Lung (tissue), 12 donors: ENCODE results near the gene BAZ1A. TPM values are rescaled to one million over a fixed set of nuclear protein-coding genes. Genes with fewer than 3 reads are reported as not detected.
"Not testable (repeated sequence)": the region's sequence is repeated elsewhere in the genome, so short reads cannot be mapped to it uniquely, and the experiment has no call there.

Source experiments
- ATAC-seq: fragments of 200-7000 bp; cut with Tn5 transposase; one replicate; pipeline ENCODE4 v1.9.1; 2020; ENCODE audit warnings: moderate number of reproducible peaks; ENCODE audit not compliant: insufficient read depth, low FRiP score
- DNase-seq, 3 donors: peaks; one replicate each; pipeline ENCODE4 v3.0.0-alpha.2; 2013 to 2017
- H3K27ac ChIP-seq, 2 donors: one replicate each; pipeline ENCODE4 v1.5.1; 2013; ENCODE audit warnings: mild to moderate bottlenecking in 2 of 2, moderate library complexity in 2 of 2, control low read depth in 1 of 2, inconsistent platforms in 1 of 2, low read depth in 1 of 2, low read length in 1 of 2
- H3K27me3 ChIP-seq, 3 donors: one replicate each; pipeline ENCODE4 v1.5.1; 2013; ENCODE audit warnings: low read length in 2 of 3; ENCODE audit not compliant: control insufficient read depth in 3 of 3, insufficient read depth in 3 of 3
- H3K36me3 ChIP-seq, 4 donors: one replicate each; pipeline ENCODE4 v1.5.1; 2013; ENCODE audit warnings: low read length in 4 of 4, mild to moderate bottlenecking in 1 of 4, moderate library complexity in 1 of 4; ENCODE audit not compliant: control insufficient read depth in 4 of 4, insufficient read depth in 4 of 4
- H3K4me1 ChIP-seq, 5 donors: one replicate each; pipeline ENCODE4 v1.5.1; 2013; ENCODE audit warnings: low read length in 5 of 5, mild to moderate bottlenecking in 2 of 5, moderate library complexity in 1 of 5; ENCODE audit not compliant: control insufficient read depth in 5 of 5, insufficient read depth in 5 of 5
- H3K4me3 ChIP-seq: one replicate; pipeline ENCODE4 v1.5.1; 2013; ENCODE audit warnings: mild to moderate bottlenecking, control low read depth, moderate library complexity
- H3K9ac ChIP-seq, 2 donors: one replicate each; pipeline ENCODE4 v1.5.1; 2013; ENCODE audit warnings: low read length in 2 of 2, control low read depth in 1 of 2; ENCODE audit not compliant: insufficient read depth in 1 of 2
- H3K9me3 ChIP-seq, 4 donors: one replicate each; pipeline ENCODE4 v1.5.1; 2013; ENCODE audit warnings: low read length in 3 of 4, mild to moderate bottlenecking in 1 of 4, moderate library complexity in 1 of 4; ENCODE audit not compliant: control insufficient read depth in 4 of 4, insufficient read depth in 3 of 4
- WGBS, 2 donors: extraction: QIAGEN DNeasy Blood & Tissue Kit; methylation state at CpG; one replicate each; pipeline ENCODE4 v1.1.7; 2013; 5-methylcytosine and 5-hydroxymethylcytosine counted together
- polyA plus RNA-seq, 2 donors: library from polyadenylated mRNA; stranded (reverse); fragments of 200-250 nt; gene quantifications; one replicate each; pipeline ENCODE4 v1.2.1, GENCODE V29; 2013
- total RNA-seq, 2 donors: library from RNA; depleted of rRNA in 1 of 2; stranded (reverse); fragments of >200 nt in 1 of 2; gene quantifications; one replicate each; pipeline ENCODE4 v1.2.1, GENCODE V29; 2014 to 2021
- TF ChIP-seq, protein P1 (sequence below): IDR thresholded peaks from 2 replicates; pipeline ENCODE4 v1.5.1; 2012; ENCODE audit warnings: mild to moderate bottlenecking; ENCODE audit errors: control extremely low read depth, extremely low read depth
- donor health status: control.
- donor health status: control.
- donor health status: Bipolar disorder and iron deficiency.
- donor health status: healthy.
- donor health status: DM: yes; HTN: yes; CAD: no.

The BAZ1A gene
- total and polyA plus RNA-seq, 4 donors, result 17.2 to 52.4 (median 32.1) TPM

GRCh38 chr14:34810028-34810427 is 65.1 kb downstream of the BAZ1A start:
- WGBS, 2 donors, result 59 to 64% methylated on average over 2 of the region's 2 CpGs
- Histone ChIP-seq H3K27me3 (no peaks in the 10 kb centered on the region), H3K4me1 (peaks cover 0 to 2% (median 0%) of the 10 kb centered on the region in 5 donors), H3K4me3 (no peak overlapping the region), H3K9ac (no peak overlapping the region), H3K36me3 (peaks cover 2 to 5% (median 3%) of the 10 kb centered on the region in 4 donors), H3K27ac (no peak overlapping the region), H3K9me3 (no peaks in the 10 kb centered on the region)
- DNase-seq (no peak), ATAC-seq (no peak)
- TF ChIP-seq, protein P1, sequence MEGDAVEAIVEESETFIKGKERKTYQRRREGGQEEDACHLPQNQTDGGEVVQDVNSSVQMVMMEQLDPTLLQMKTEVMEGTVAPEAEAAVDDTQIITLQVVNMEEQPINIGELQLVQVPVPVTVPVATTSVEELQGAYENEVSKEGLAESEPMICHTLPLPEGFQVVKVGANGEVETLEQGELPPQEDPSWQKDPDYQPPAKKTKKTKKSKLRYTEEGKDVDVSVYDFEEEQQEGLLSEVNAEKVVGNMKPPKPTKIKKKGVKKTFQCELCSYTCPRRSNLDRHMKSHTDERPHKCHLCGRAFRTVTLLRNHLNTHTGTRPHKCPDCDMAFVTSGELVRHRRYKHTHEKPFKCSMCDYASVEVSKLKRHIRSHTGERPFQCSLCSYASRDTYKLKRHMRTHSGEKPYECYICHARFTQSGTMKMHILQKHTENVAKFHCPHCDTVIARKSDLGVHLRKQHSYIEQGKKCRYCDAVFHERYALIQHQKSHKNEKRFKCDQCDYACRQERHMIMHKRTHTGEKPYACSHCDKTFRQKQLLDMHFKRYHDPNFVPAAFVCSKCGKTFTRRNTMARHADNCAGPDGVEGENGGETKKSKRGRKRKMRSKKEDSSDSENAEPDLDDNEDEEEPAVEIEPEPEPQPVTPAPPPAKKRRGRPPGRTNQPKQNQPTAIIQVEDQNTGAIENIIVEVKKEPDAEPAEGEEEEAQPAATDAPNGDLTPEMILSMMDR, result no peak

DNA sequence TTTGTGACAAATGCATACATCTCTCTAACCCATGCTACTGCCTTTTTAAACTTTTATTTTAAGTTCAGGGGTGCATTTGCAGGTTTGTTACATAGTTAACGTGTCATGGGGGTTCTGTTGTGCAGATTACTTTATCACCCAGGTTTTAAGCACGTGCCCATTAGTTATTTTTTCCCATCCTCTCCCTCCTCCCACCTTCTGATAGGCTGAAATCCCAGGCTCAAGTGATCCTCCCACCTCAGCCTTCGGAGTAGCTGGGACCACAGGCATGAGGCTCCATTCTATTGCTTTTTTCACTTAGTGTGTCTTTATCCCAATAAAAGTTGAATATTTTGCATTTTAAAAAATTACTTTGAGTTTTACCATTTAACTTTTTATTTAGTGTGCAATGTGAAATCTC is 68.9 kb downstream of the BAZ1A start:
- Histone ChIP-seq H3K4me3 (no peak overlapping the region), H3K27me3 (no peaks in the 10 kb centered on the region), H3K9ac (no peak overlapping the region), H3K9me3 (peaks cover 0 to 2% (median 1%) of the 10 kb centered on the region in 4 donors), H3K4me1 (no peaks in the 10 kb centered on the region), H3K27ac (no peak overlapping the region), H3K36me3 (peaks cover 5 to 12% (median 8%) of the 10 kb centered on the region in 4 donors)
- ATAC-seq (no peak), DNase-seq (no peak)
- TF ChIP-seq, protein P1, result no peak
- WGBS, 2 donors, result 88 to 94% methylated on average over 3 of the region's 3 CpGs

DNA sequence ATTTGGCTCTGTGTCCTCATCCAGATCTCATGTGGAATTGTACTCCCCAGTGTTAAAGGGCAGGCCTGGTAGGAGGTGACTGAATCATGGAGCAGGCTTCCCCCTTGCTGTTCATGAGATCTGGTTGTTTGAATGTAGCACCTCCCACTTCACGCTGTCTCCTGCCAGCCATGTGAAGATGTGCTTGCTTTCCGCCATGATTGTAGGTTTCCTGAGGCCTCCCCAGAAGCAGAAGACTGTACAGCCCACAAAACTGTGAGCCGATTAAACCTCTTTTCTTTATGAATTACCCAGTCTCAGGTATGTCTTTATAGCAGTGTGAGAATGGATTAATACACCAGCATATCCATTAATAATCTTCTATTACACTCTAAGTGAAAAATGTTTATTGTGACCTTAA is 70.2 kb downstream of the BAZ1A start:
- peaks cover 5 to 11% (median 9%) of the 10 kb centered on the region in 4 donors for H3K36me3 ChIP-seq
- no peak for ATAC-seq
- no peak overlapping the region for H3K27ac ChIP-seq
- DNase-seq, result no peak
- no peaks in the 10 kb centered on the region for H3K4me1 ChIP-seq
- no peaks in the 10 kb centered on the region for H3K27me3 ChIP-seq
- H3K9ac ChIP-seq, result no peak overlapping the region
- TF ChIP-seq, protein P1, result no peak
- 94 to 97% methylated on average over 3 of the region's 3 CpGs for WGBS, 2 donors
- H3K4me3 ChIP-seq, result no peak overlapping the region
- peaks cover 0 to 2% (median 1%) of the 10 kb centered on the region in 4 donors for H3K9me3 ChIP-seq

DNA sequence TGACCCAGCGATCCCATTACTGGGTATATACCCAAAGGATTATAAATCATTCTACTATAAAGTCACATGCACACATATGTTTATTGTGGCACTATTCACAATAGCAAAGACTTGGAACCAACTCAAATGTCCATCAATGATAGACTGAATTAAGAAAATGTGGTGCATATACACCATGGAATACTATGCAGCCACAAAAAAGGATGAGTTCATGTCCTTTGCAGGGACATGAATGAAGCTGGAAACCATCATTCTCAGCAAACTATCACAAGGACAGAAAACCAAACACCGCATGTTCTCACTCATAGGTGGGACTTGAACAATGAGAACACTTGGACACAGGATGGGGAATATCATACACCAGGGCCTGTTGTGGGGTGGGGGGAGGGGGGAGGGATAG is 76.3 kb downstream of the BAZ1A start:
- not testable (repeated sequence) for H3K9me3 ChIP-seq, H3K4me3 ChIP-seq, H3K27me3 ChIP-seq, H3K9ac ChIP-seq, H3K27ac ChIP-seq, DNase-seq, ATAC-seq, H3K4me1 ChIP-seq
- 96 to 98% methylated on average over 2 of the region's 2 CpGs for WGBS, 2 donors
- H3K36me3 ChIP-seq, result peaks cover 8 to 19% (median 14%) of the 10 kb centered on the region in 4 donors
